Occipital lobe (tissue), 2 donors: ENCODE results near the gene MGMT. TPM values are rescaled to one million over a fixed set of nuclear protein-coding genes. Genes with fewer than 3 reads are reported as not detected.

Experiments
- DNase-seq: peaks from one replicate; lab custom pipeline; 2025; lab: John Stamatoyannopoulos, UW
- total RNA-seq: library from RNA; depleted of rRNA; stranded (reverse); fragments of >200 nt; gene quantifications from one replicate; pipeline ENCODE4 v1.2.3, GENCODE V29; 2014

MGMT gene
- total RNA-seq, 1 donor from 2014 or later, result 6.6 TPM

DNA sequence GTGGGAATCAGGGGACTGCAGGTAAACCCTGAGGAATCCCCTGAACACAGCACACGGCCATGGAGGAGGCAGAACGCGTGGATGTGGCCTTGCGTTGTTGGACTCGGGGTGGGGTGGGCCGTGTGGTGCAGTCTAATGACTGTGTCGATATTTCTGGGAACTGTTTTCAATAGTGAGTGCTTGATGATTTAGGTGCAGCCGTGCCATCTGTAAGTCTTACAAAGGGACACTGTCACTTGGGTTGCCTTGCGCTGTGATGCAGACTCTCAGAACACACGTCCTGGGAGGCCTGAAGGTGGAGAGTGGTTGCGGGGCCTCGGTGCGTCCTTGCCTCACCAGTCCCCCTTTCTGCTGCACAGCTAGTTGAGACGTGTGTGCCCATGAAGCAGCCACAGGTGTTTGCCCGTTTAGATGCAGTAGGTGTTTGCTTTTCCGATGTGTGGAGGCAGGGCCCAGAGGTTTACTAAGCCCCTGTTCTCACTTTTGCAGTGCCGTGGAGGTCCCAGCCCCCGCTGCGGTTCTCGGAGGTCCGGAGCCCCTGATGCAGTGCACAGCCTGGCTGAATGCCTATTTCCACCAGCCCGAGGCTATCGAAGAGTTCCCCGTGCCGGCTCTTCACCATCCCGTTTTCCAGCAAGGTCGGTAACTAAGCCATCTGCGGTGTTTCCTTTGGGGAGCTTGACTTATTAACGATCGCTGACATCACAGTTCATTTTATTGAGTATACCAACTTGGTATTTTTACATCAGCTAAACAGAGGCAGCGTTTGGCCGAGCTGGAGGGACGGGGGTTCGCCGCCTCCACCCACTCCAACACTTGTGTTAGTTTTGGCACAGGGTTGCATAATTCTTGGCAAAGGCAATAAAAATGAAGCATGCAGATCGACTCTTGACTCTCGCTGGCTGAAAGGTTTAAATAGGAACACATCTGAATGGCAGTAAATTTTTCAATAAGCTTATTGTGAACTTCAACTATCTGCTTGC lies 240.7 kb downstream of the MGMT start:
- DNase-seq, result no peak

GRCh38 chr10:129709101-129709500 lies 242.1 kb downstream of the MGMT start:
- DNase-seq, result no peak

DNA sequence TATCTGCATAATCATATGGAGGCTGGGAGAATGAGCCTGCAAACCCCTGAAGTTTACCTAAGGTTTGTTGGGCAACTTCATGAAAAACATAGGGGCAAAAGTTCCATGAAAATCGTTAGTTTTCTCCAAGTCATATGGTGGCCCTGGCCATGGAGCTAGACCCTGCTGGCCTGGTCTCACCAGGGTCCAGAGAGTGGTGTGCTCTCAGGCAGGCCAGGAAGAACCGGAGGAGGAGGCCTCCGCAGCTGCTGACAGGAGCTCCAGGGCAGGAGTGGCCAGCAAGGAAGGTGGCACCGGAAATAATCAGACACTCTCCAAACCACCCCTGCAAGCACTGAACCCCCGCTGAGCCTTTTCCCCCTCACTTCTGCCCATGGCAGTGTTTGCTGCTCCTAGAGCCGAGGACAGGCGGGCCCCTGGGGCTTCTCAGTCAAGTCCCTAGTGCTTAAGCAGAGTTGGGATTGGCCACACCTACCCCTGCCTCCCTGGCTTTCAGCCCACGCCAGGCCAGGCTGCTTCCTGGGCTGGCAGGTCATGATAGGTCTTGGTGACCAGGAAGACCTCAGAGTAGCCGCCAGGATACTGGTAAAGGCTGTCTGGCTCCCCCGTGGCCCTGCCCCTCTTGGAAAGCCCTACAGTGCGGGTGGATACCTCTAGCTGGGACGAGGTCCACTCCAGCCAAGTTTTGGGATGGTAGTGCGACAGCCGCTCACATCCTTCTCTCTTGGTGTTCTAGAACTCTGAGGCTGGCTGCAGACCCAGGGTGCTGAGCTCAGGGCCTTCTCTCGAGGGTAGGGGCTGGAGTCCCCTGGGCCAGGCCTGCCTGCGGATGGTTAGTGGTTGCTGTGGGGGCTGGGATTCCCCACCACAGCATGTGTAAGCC lies 242.8 kb downstream of the MGMT start:
- DNase-seq, result no peak

GRCh38 chr10:129710510-129710847 lies 243.4 kb downstream of the MGMT start:
- no peak for DNase-seq

DNA sequence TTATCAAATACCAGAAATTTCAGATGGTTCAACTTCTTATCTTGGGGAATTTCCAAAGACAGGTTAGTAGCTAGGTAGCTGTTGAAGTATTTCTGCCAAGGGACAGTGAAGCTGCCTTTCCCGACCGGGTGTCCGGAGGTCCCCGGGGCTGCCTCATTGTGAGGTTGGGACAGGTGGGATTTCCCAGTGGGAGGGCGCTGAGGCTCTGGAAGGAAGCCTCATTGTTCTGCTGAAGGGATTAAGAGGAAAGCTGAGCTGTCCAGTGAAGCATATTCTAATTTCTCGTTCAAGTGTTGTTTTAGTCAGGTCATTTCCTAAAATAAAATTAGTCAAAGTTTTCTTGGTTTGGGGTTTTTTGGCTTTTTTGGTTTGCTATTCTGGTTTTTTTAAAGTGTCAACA lies 244.2 kb downstream of the MGMT start:
- no peak for DNase-seq

DNA sequence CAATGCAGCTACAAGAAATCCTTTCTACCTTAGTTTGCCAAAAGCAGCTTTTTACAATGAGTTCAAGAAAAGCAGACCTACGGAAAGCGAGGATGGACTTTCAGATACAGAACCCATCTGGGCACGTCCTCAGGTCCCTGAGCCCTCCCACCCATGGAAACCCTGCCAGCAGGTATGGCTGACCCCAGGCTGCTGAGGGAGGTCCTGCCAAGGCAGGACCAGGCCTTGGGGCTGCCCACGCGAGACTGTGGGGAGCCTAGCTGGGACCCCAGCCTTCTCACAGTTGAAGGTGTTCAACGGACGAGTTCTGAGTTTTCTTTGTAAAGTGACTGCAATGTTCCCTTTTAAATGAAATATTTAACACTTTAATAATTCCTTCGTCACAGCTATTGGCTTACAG lies 245.0 kb downstream of the MGMT start:
- DNase-seq, result no peak

DNA sequence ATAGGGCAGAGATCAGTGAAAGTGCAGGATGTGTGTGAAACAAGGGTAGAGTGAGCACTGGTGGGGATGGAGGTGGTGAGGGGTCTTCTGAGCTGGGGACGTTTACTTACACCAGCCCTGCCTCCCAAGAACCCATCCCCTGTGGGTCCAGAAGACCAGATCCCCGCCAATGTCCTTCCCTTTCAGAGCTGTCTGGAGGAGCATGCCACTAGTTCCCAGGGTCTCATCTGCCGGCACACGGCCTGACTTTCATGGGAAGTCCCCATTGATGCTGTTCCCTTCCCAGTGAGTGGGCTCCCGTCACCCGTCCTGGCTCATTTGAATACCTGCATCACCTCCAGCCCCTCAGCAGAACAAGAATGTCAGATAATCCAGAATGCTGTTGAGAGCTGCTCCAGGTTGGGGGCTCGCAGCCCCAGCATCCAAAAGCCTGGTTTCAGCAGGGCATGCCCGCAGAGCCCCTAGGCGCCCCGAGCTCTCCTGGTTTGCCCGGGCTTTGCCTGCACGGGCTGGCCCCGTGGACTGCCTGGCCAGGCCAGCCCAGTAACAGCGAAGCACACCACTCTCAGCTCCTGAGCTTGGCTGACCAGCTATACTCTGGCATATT lies 246.7 kb downstream of the MGMT start:
- DNase-seq, result no peak

GRCh38 chr10:129715805-129716204 lies 248.8 kb downstream of the MGMT start:
- peak; percentile 2 for DNase-seq

DNA sequence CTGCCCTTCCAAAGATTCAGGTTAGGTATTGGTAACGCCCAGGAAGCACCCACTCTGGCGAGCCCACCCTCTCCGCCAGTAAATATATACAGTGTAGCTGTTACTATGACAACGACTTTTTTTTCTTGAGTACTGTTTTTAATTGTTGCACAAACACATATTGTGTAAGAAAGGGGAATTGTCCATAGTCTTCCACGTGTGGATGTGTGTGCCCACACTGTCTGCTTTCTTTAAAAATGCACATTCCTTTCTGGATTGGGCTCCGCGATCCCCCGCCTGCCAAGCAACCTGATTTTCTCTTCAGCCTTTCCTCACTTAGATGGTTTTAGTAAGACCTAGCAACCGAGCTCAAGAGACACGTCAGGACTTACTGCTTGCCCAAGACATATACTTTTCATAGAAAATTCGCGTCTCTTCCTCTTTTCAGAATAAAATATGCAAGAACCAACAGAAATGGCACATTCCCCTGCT lies 249.2 kb downstream of the MGMT start:
- DNase-seq, result no peak

GRCh38 chr10:129716881-129717280 lies 249.8 kb downstream of the MGMT start:
- DNase-seq, result no peak

GRCh38 chr10:129717816-129718547 lies 250.9 kb downstream of the MGMT start:
- DNase-seq, result no peak

DNA sequence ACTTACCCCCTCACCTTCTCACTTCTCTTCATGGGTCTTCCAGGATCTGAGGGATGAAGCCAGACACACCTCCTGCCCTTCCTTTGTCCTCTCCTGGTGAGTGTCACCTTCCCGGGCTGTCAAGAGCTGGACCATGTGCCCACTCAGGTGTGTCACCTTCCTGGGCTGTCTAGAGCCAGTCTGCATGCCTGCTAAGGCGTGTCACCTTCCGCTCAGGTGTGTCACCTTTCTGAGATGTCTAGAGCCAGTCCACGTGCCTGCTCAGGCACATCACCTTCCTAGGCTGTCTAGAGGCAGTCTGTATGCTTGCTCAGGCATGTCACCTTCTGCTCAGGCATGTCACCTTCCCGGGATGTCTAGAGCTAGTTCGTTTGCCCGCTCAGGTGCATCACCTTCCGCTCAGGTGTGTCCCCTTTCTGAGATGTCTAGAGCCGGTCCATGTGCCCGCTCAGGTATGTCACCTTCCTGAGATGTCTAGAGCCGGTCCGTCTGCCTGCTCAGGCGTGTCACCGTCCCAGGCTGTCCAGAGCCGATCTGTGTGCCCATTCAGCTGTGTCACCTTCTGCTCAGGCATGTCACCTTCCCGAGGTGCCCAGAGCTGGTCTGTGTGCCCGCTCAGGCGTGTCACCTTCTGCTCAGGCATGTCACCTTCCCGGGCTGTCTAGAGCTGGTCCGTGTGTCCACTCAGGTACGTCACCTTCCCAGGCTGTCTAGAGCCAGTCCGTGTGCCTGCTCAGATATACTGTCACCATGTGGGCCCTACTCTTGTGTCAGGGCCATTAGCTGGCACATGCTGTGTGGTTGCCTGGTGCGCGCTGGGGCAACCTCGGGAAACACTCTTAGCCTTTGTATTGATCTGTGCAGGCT lies 251.7 kb downstream of the MGMT start:
- no peak for DNase-seq

- DNase-seq, result no peak
Measured at GRCh38 chr10:129719415-129719739, 252.3 kb downstream of the MGMT start.

GRCh38 chr10:129719889-129720590 lies 253.0 kb downstream of the MGMT start:
- no peak for DNase-seq

DNA sequence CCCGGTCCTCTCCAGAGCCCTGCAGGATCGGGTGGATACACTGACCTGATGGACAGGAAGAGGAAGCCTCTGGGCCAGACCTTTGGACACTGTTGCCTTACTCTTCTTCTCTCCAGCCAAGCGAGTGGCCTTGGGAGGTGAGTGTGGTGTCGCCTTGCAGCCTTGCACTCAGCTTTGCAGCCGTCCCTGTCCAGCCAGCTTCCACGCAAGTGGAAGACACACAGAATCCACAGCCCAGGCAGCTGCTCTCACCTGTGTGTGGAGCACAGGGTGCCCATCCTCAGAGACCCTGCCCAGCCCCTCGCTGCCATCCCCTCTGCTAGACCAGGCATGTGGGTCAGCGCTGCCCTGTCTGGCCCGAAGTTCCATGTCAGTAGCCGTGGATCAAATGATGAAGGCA lies 258.0 kb downstream of the MGMT start:
- DNase-seq, result no peak

GRCh38 chr10:129725482-129725881 lies 258.4 kb downstream of the MGMT start:
- DNase-seq, result no peak

GRCh38 chr10:129725890-129726631 lies 259.0 kb downstream of the MGMT start:
- no peak for DNase-seq

- no peak for DNase-seq
Measured at GRCh38 chr10:129727071-129727470, 260.0 kb downstream of the MGMT start.

DNA sequence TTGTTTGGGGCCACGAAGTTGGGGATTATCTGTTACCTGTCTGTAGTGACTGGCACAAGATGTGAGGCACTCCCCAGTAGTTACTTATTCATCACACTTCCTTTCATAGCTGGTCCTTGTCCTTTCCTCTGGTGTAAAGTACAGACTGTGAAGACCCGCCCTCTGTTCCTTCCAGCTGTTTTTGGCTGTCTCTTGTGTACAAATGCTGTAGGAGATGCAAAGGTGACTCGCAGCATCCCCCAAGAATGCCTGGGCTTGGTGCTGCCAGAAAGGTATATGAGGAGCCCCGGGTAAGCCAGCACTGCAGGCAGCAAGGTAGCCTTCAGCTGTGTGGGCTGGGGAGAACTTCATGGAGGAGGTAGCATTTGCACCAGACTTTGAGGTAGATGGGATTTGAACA lies 260.5 kb downstream of the MGMT start:
- no peak for DNase-seq
